Neuronal stem cell (in vitro differentiated cells): ENCODE data around the gene SCAANT1.

ENCODE experiments used
- DNase-seq: peaks from one replicate; pipeline ENCODE4 v3.0.0-alpha.2; 2013; ENCODE audit warnings: low spot score
- H2AFZ ChIP-seq: one replicate; pipeline ENCODE4 v1.6.1; 2013; ENCODE audit warnings: mild to moderate bottlenecking, low read length, inconsistent platforms
- H2AK5ac ChIP-seq: 2 replicates; pipeline ENCODE4 v1.6.1; 2013; ENCODE audit warnings: low read depth, mild to moderate bottlenecking, inconsistent platforms, low read length, moderate library complexity, mixed read lengths
- H2BK120ac ChIP-seq: 2 replicates; pipeline ENCODE4 v1.6.1; 2013; ENCODE audit warnings: low read depth, mild to moderate bottlenecking, inconsistent platforms, low read length, moderate library complexity, mixed read lengths
- H2BK12ac ChIP-seq: one replicate; pipeline ENCODE4 v1.6.1; 2013; ENCODE audit warnings: low read length, inconsistent platforms
- H2BK15ac ChIP-seq: 2 replicates; pipeline ENCODE4 v1.6.1; 2013; ENCODE audit warnings: mild to moderate bottlenecking, low read length, inconsistent platforms, mixed read lengths
- H2BK5ac ChIP-seq: one replicate; pipeline ENCODE4 v1.6.1; 2013; ENCODE audit warnings: inconsistent platforms, mild to moderate bottlenecking, low read length, moderate library complexity
- H3K14ac ChIP-seq: one replicate; pipeline ENCODE4 v1.6.1; 2013; ENCODE audit warnings: low read length, inconsistent platforms
- H3K18ac ChIP-seq: 2 replicates; pipeline ENCODE4 v1.6.1; 2013; ENCODE audit warnings: low read length, inconsistent platforms
- H3K23ac ChIP-seq: 2 replicates; pipeline ENCODE4 v1.6.1; 2013; ENCODE audit warnings: low read depth, mild to moderate bottlenecking, mixed read lengths, low read length, inconsistent platforms; ENCODE audit not compliant: poor library complexity
- H3K27ac ChIP-seq: replicated peaks from 3 replicates; pipeline ENCODE4 v1.5.1; 2013; ENCODE audit warnings: low read length, inconsistent platforms
- H3K27me3 ChIP-seq, 3 experiments: 2 replicates each; pipeline ENCODE4 v1.6.1; 2013; ENCODE audit warnings: low read length in 3 of 3, mild to moderate bottlenecking in 2 of 3, inconsistent platforms in 1 of 3, low read depth in 1 of 3, mixed read lengths in 1 of 3, moderate library complexity in 1 of 3; ENCODE audit not compliant: control insufficient read depth in 3 of 3, insufficient read depth in 3 of 3
- H3K36me3 ChIP-seq, 2 donors: replicated peaks in 1 of 2; 2 replicates each; pipeline ENCODE4 v1.6.1; 2013; ENCODE audit warnings: low read length in 2 of 2; ENCODE audit not compliant: control insufficient read depth in 2 of 2, insufficient read depth in 2 of 2
- H3K4ac ChIP-seq: 2 replicates; pipeline ENCODE4 v1.6.1; 2013; ENCODE audit warnings: inconsistent platforms, mild to moderate bottlenecking, low read length, moderate library complexity
- H3K4me1 ChIP-seq, 2 donors: 1 replicate in 1 of 2; 2 replicates in 1 of 2; pipeline ENCODE4 v1.6.1; 2013; ENCODE audit warnings: low read length in 2 of 2, low read depth in 1 of 2; ENCODE audit not compliant: control insufficient read depth in 2 of 2, insufficient read depth in 1 of 2
- H3K4me2 ChIP-seq: one replicate; pipeline ENCODE4 v1.6.1; 2013; ENCODE audit warnings: mild to moderate bottlenecking, low read length, inconsistent platforms; ENCODE audit not compliant: insufficient read depth, poor library complexity, severe bottlenecking
- H3K4me3 ChIP-seq, 2 donors: 2 replicates each; pipeline ENCODE4 v1.5.1; 2013; ENCODE audit warnings: low read length in 2 of 2, mild to moderate bottlenecking in 2 of 2, inconsistent platforms in 1 of 2, moderate library complexity in 1 of 2
- H3K79me1 ChIP-seq: one replicate; pipeline ENCODE4 v1.6.1; 2013; ENCODE audit warnings: low read depth, mild to moderate bottlenecking, inconsistent platforms, low read length, moderate library complexity
- H3K9ac ChIP-seq: one replicate; pipeline ENCODE4 v1.6.1; 2013; ENCODE audit warnings: mild to moderate bottlenecking, low read depth, low read length, inconsistent platforms; ENCODE audit not compliant: poor library complexity
- H3K9me3 ChIP-seq, 2 donors: replicated peaks in 1 of 2; 2 replicates each; pipeline versions ENCODE3 to v1.6.1; 2013; ENCODE audit warnings: low read length in 2 of 2, mild to moderate bottlenecking in 2 of 2, inconsistent platforms in 1 of 2, low read depth in 1 of 2, mixed read lengths in 1 of 2, moderate library complexity in 1 of 2; ENCODE audit not compliant: control insufficient read depth in 2 of 2, insufficient read depth in 1 of 2
- H4K8ac ChIP-seq: one replicate; pipeline ENCODE4 v1.6.1; 2013; ENCODE audit warnings: low read depth, mild to moderate bottlenecking, inconsistent platforms, low read length, moderate library complexity
- H4K91ac ChIP-seq: one replicate; pipeline ENCODE4 v1.6.1; 2013; ENCODE audit warnings: low read length, low read depth, mild to moderate bottlenecking, inconsistent platforms; ENCODE audit not compliant: poor library complexity
- WGBS, 2 donors: extraction: QIAGEN DNeasy Blood & Tissue Kit; methylation state at CpG; one replicate each; pipeline ENCODE4 v1.1.7; 2013; ENCODE audit warnings: missing lambda C conversion rate in 2 of 2, mixed read lengths in 1 of 2; ENCODE audit not compliant: insufficient read length in 2 of 2, insufficient replicate concordance in 1 of 2; ENCODE audit errors: extremely low coverage in 2 of 2; 5-methylcytosine and 5-hydroxymethylcytosine counted together

The SCAANT1 gene

GRCh38 chr3:63864008-63864964 lies 47.9 kb downstream of the SCAANT1 start:
- no CpG with 5 or more reads among the region's 93 CpGs for WGBS, 2 donors
- Histone ChIP-seq H3K27ac (no peak overlapping the region), H3K23ac (no peak overlapping the region), H4K91ac (no peak overlapping the region), H3K4ac (no peak overlapping the region), H2BK120ac (no peak overlapping the region), H3K27me3 (no peaks in the 10 kb centered on the region), H3K14ac (peak overlapping the region; percentile 43), H3K4me3 (peak overlapping the region; percentile 81 to 92), H2BK12ac (no peak overlapping the region), H3K9me3 (no peaks in the 10 kb centered on the region), H4K8ac (no peak overlapping the region), H3K4me1 (peaks cover 4 to 8% of the 10 kb centered on the region in 2 donors), H3K36me3 (peaks cover 2 to 20% of the 10 kb centered on the region in 2 donors), H3K9ac (peak overlapping the region; percentile 3), H2AFZ (peak overlapping the region; percentile 96), H3K18ac (peak overlapping the region; percentile 92), H2BK15ac (peak overlapping the region; percentile 33), H2BK5ac (peak overlapping the region; percentile 44), H2AK5ac (peak overlapping the region; percentile 26), H3K79me1 (peaks cover 6% of the 10 kb centered on the region), H3K4me2 (peak overlapping the region; percentile 67)
- DNase-seq = no peak

GRCh38 chr3:63863150-63864007 lies 48.8 kb downstream of the SCAANT1 start, which contains the start of the genes ATXN7 and THOC7:
Gene ATXN7, plus strand, starts transcription at chr3:63863867. Its CDS starts 48,732 bp downstream, at chr3:63912599.
Gene THOC7, minus strand, starts transcription at chr3:63863805. Its CDS starts 15 bp downstream, at chr3:63863790.
- Histone ChIP-seq H3K79me1 (peaks cover 6% of the 10 kb centered on the region), H3K27me3 (no peaks in the 10 kb centered on the region), H2BK12ac (no peak within 1 kb of the TSS), H2BK15ac (peak within 1 kb of the TSS; percentile 46), H4K8ac (no peak within 1 kb of the TSS), H2BK120ac (peak within 1 kb of the TSS; percentile 65), H3K4me1 (peaks cover 4 to 8% of the 10 kb centered on the region in 2 donors), H4K91ac (no peak within 1 kb of the TSS), H3K23ac (peak within 1 kb of the TSS; percentile 60), H3K14ac (peak within 1 kb of the TSS; percentile 43), H2AFZ (peak within 1 kb of the TSS; percentile 96), H3K4me2 (peak within 1 kb of the TSS; percentile 67), H2AK5ac (peak within 1 kb of the TSS; percentile 26), H2BK5ac (peak within 1 kb of the TSS; percentile 95), H3K18ac (peak within 1 kb of the TSS; percentile 98), H3K9me3 (no peaks in the 10 kb centered on the region), H3K27ac (peak within 1 kb of the TSS; percentile 70), H3K9ac (peak within 1 kb of the TSS; percentile 97), H3K36me3 (peaks cover 2 to 20% of the 10 kb centered on the region in 2 donors), H3K4me3 (peak within 1 kb of the TSS; percentile 81 to 95), H3K4ac (no peak within 1 kb of the TSS)
- DNase-seq = peak; percentile 67
- WGBS, 2 donors = no CpG with 5 or more reads among the region's 98 CpGs

DNA sequence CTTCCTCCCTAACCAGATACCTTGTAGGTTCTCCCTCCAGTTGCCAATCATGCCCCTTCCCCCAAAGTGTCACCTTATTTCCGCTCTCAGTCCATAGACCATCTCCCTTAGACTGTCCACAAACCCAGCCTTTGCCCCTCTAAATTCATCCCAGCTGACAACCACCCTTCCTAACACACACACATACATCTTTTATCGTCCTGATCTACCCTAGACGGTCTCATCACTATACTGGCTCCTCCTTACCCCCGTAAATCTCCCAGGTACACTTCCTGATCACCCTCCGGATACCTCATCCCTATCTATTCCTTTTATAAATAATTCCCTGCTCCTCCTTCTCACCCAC lies 49.4 kb downstream of the SCAANT1 start:
- Histone ChIP-seq H3K4me3 (peak overlapping the region; percentile 81 to 95), H2AFZ (peak overlapping the region; percentile 96), H3K36me3 (peaks cover 2 to 14% of the 10 kb centered on the region in 2 donors), H2BK5ac (peak overlapping the region; percentile 95), H2BK120ac (peak overlapping the region; percentile 65), H3K9ac (peak overlapping the region; percentile 50), H2BK12ac (no peak overlapping the region), H3K14ac (no peak overlapping the region), H3K18ac (peak overlapping the region; percentile 98), H3K9me3 (no peaks in the 10 kb centered on the region), H3K79me1 (peaks cover 6% of the 10 kb centered on the region), H3K27me3 (no peaks in the 10 kb centered on the region), H2AK5ac (no peak overlapping the region), H4K8ac (no peak overlapping the region), H3K4me1 (peaks cover 4 to 8% of the 10 kb centered on the region in 2 donors), H3K23ac (peak overlapping the region; percentile 60), H3K27ac (no peak overlapping the region), H3K4ac (no peak overlapping the region), H2BK15ac (peak overlapping the region; percentile 46), H3K4me2 (peak overlapping the region; percentile 60), H4K91ac (no peak overlapping the region)
- DNase-seq = no peak
- WGBS, 2 donors = 100% methylated on average over 2 of the region's 5 CpGs; no CpG with 5 or more reads in 1 of the 2 donors
